WTC11 (cell line): Measurements from ENCODE around the gene TOM1. TPM values are rescaled to one million over a fixed set of nuclear protein-coding genes. Genes with fewer than 3 reads are reported as not detected.

Experiments
- ATAC-seq: fragments of 200-7000 bp; cut with Tn5 transposase; 2 replicates; pipeline ENCODE4 v1.10.0; 2021; ENCODE audit warnings: mild to moderate bottlenecking, moderate library complexity
- CTCF ChIA-PET: fragments of 300-600 bp; sonication (Branson Sonifier 250); formaldehyde crosslinking; loops from one replicate; lab custom pipeline; 2021; ENCODE audit warnings: antibody characterized with exemption; lab: Charles Lee
- POLR2A ChIA-PET: fragments of 350-600 bp; sonication (Branson Sonifier 250); formaldehyde crosslinking; loops from one replicate; lab custom pipeline; 2021; ENCODE audit warnings: antibody characterized with exemption; lab: Charles Lee
- DNase-seq: peaks from one replicate; pipeline ENCODE4 v3.0.0; 2021; ENCODE audit warnings: low spot score
- H3K27ac Mint-ChIP-seq: 2 replicates; pipeline ENCODE4 v1.8.0; 2021; ENCODE audit warnings: mixed read lengths
- H3K27me3 Mint-ChIP-seq: 2 replicates; pipeline ENCODE4 v1.8.0; 2021; ENCODE audit warnings: low read depth, mild to moderate bottlenecking, moderate library complexity, mixed read lengths
- H3K36me3 Mint-ChIP-seq: 2 replicates; pipeline ENCODE4 v1.8.0; 2021; ENCODE audit warnings: mixed read lengths
- H3K4me1 Mint-ChIP-seq: 2 replicates; pipeline ENCODE4 v1.8.0; 2022; ENCODE audit warnings: mixed read lengths
- H3K4me3 Mint-ChIP-seq: 2 replicates; pipeline ENCODE4 v1.8.0; 2021; ENCODE audit warnings: mild to moderate bottlenecking, moderate library complexity, mixed read lengths
- H3K9me3 Mint-ChIP-seq: 2 replicates; pipeline ENCODE4 v1.8.0; 2021; ENCODE audit warnings: mixed read lengths
- AFF4 ChIP-seq: sonication (generic); formaldehyde crosslinking; IDR thresholded peaks from 2 replicates; pipeline ENCODE4 v1.8.1; 2023; ENCODE audit warnings: mild to moderate bottlenecking, missing genetic modification reagents, borderline replicate concordance
- CREM ChIP-seq: sonication (generic); formaldehyde crosslinking; IDR thresholded peaks from 2 replicates; pipeline ENCODE4 v1.8.1; 2022; ENCODE audit warnings: mild to moderate bottlenecking, missing genetic modification reagents, moderate library complexity
- CTCF ChIP-seq: fragments of 200-600 bp; IDR thresholded peaks from 2 replicates; pipeline ENCODE4 v1.8.0; 2022; ENCODE audit warnings: antibody characterized with exemption
- ELF4 ChIP-seq: sonication (generic); formaldehyde crosslinking; IDR thresholded peaks from 2 replicates; pipeline ENCODE4 v1.8.1; 2022; ENCODE audit warnings: low read depth, mild to moderate bottlenecking, moderate library complexity, missing genetic modification reagents
- ETV6 ChIP-seq: sonication (generic); formaldehyde crosslinking; IDR thresholded peaks from 2 replicates; pipeline ENCODE4 v1.8.1; 2022; ENCODE audit warnings: mild to moderate bottlenecking, missing genetic modification reagents
- FOXK1 ChIP-seq: sonication (generic); formaldehyde crosslinking; IDR thresholded peaks from 2 replicates; pipeline ENCODE4 v1.8.0; 2022; ENCODE audit warnings: mild to moderate bottlenecking, moderate library complexity, missing genetic modification reagents
- IRF1 ChIP-seq: sonication (generic); formaldehyde crosslinking; IDR thresholded peaks from 2 replicates; pipeline ENCODE4 v1.8.0; 2023; ENCODE audit warnings: missing genetic modification reagents
- IRF2 ChIP-seq: sonication (generic); formaldehyde crosslinking; IDR thresholded peaks from 2 replicates; pipeline ENCODE4 v1.8.0; 2022; ENCODE audit warnings: low read depth, missing genetic modification reagents, borderline replicate concordance
- MYBL2 ChIP-seq: sonication (generic); formaldehyde crosslinking; IDR thresholded peaks from 2 replicates; pipeline ENCODE4 v1.8.1; 2023; ENCODE audit warnings: mild to moderate bottlenecking, moderate library complexity, missing genetic modification reagents
- NFYB ChIP-seq: sonication (generic); formaldehyde crosslinking; conservative IDR thresholded peaks from 2 replicates; pipeline ENCODE4 v1.8.0; 2022; ENCODE audit warnings: low read depth, missing genetic modification reagents
- NR1H2 ChIP-seq: sonication (generic); formaldehyde crosslinking; IDR thresholded peaks from 2 replicates; pipeline ENCODE4 v1.9.0; 2021; ENCODE audit warnings: mild to moderate bottlenecking, moderate library complexity, missing genetic modification reagents
- PREB ChIP-seq: sonication (generic); formaldehyde crosslinking; IDR thresholded peaks from 2 replicates; pipeline ENCODE4 v1.8.1; 2022; ENCODE audit warnings: mild to moderate bottlenecking, missing genetic modification reagents, moderate library complexity, borderline replicate concordance
- TCF7 ChIP-seq: sonication (generic); formaldehyde crosslinking; IDR thresholded peaks from 2 replicates; pipeline ENCODE4 v1.8.0; 2022; ENCODE audit warnings: mild to moderate bottlenecking, low read depth, missing genetic modification reagents, moderate library complexity
- USF1 ChIP-seq: sonication (generic); formaldehyde crosslinking; IDR thresholded peaks from 2 replicates; pipeline ENCODE4 v1.8.0; 2022; ENCODE audit warnings: mild to moderate bottlenecking, missing genetic modification reagents
- ZBTB21 ChIP-seq: sonication (generic); formaldehyde crosslinking; IDR thresholded peaks from 2 replicates; pipeline ENCODE4 v1.8.1; 2023; ENCODE audit warnings: mild to moderate bottlenecking, missing genetic modification reagents, borderline replicate concordance
- ZBTB43 ChIP-seq: sonication (generic); formaldehyde crosslinking; IDR thresholded peaks from 2 replicates; pipeline ENCODE4 v1.8.1; 2023; ENCODE audit warnings: mild to moderate bottlenecking, missing genetic modification reagents
- ZNF121 ChIP-seq: sonication (generic); formaldehyde crosslinking; IDR thresholded peaks from 2 replicates; pipeline ENCODE4 v1.8.0; 2023; ENCODE audit warnings: missing genetic modification reagents
- ZNF138 ChIP-seq: sonication (generic); formaldehyde crosslinking; conservative IDR thresholded peaks from 2 replicates; pipeline ENCODE4 v1.8.1; 2022; ENCODE audit warnings: mild to moderate bottlenecking, moderate library complexity, missing genetic modification reagents
- ZNF281 ChIP-seq: sonication (generic); formaldehyde crosslinking; IDR thresholded peaks from 2 replicates; pipeline ENCODE4 v1.8.0; 2023; ENCODE audit warnings: mild to moderate bottlenecking, missing genetic modification reagents
- ZNF396 ChIP-seq: fragments of 250-450 bp; sonication (Bioruptor Pico); IDR thresholded peaks from 2 replicates; pipeline ENCODE4 v1.8.0; 2021; ENCODE audit warnings: mild to moderate bottlenecking, moderate library complexity, borderline replicate concordance
- total RNA-seq: library from RNA; stranded (reverse); gene quantifications from 3 replicates; pipeline ENCODE4 v1.2.3, GENCODE V29; 2021
- TF ChIP-seq, protein P1 (sequence below): sonication (generic); formaldehyde crosslinking; conservative IDR thresholded peaks from 2 replicates; pipeline ENCODE4 v1.8.1; 2023; ENCODE audit warnings: mild to moderate bottlenecking, low read depth, missing genetic modification reagents, moderate library complexity

Gene TOM1
- total RNA-seq, 1 experiment from 2014 or later, result 23.5 TPM

DNA sequence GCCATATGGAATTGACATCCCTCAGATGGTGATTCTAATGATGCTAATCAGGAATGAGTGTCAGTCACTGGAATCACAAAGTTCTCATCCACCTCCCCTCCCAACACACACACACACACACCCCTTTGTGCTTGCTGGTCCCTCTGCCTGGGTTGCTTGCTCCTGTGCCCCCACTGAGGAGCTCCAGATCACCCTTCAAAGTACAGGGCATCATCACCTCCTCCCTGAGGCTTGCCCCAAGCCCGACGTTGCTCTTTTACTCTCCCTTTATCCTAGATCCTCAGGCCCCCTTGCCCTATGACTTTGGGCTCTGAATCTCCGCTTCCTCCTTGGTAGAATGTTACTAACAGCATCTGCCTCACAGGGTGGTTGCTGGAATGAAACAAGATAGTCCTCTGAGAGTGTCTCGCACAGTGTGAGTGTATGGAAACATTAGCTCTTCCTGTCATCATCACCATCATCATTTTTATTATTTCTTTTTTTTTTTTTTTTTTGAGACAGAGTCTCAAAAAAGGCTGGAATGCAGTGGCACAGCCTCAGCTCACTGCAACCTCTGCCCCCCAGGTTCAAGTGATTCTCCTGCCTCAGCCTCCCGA, 3.4 kb downstream of the TOM1 start (continued):
- TF ChIP-seq CTCF (no peak), AFF4 (no peak), ELF4 (CRISPR knock-in tag) (no peak), ZBTB21 (CRISPR knock-in tag) (no peak), ZNF138 (CRISPR knock-in tag) (no peak), PREB (CRISPR knock-in tag) (no peak), FOXK1 (no peak)

GRCh38 chr22:35305525-35306070, 5.9 kb downstream of the TOM1 start:
- Mint-ChIP-seq H3K4me3 (no peak overlapping the region), H3K27me3 (no peaks in the 10 kb centered on the region), H3K9me3 (no peaks in the 10 kb centered on the region), H3K36me3 (no peaks in the 10 kb centered on the region), H3K27ac (no peak overlapping the region), H3K4me1 (peaks cover 18% of the 10 kb centered on the region)
- CTCF ChIA-PET, result interaction anchor here (1.1 to 1.5 kb wide), 3 partner anchors 74 to 150 kb away, joined by 3 to 6 read pairs (median 4); no protein-coding TSS in a partner anchor
- POLR2A ChIA-PET, result no interaction called here
- DNase-seq, result no peak
- no peak for ATAC-seq
- TF ChIP-seq ZBTB43 (CRISPR knock-in tag) (no peak), ETV6 (no peak), ZNF121 (CRISPR knock-in tag) (no peak), NR1H2 (CRISPR knock-in tag) (no peak), TCF7 (CRISPR knock-in tag) (no peak), MYBL2 (CRISPR knock-in tag) (no peak), USF1 (no peak), IRF1 (CRISPR knock-in tag) (no peak), CREM (CRISPR knock-in tag) (no peak), IRF2 (CRISPR knock-in tag) (no peak), ZNF281 (CRISPR knock-in tag) (no peak), ZNF396 (no peak), NFYB (CRISPR knock-in tag) (no peak)
- TF ChIP-seq, protein P1, sequence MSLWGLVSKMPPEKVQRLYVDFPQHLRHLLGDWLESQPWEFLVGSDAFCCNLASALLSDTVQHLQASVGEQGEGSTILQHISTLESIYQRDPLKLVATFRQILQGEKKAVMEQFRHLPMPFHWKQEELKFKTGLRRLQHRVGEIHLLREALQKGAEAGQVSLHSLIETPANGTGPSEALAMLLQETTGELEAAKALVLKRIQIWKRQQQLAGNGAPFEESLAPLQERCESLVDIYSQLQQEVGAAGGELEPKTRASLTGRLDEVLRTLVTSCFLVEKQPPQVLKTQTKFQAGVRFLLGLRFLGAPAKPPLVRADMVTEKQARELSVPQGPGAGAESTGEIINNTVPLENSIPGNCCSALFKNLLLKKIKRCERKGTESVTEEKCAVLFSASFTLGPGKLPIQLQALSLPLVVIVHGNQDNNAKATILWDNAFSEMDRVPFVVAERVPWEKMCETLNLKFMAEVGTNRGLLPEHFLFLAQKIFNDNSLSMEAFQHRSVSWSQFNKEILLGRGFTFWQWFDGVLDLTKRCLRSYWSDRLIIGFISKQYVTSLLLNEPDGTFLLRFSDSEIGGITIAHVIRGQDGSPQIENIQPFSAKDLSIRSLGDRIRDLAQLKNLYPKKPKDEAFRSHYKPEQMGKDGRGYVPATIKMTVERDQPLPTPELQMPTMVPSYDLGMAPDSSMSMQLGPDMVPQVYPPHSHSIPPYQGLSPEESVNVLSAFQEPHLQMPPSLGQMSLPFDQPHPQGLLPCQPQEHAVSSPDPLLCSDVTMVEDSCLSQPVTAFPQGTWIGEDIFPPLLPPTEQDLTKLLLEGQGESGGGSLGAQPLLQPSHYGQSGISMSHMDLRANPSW (CRISPR knock-in tag), result no peak
